HCT116 (cell line): ENCODE measurements around the gene CMTM8. TPM values are rescaled to one million over a fixed set of nuclear protein-coding genes. Genes with fewer than 3 reads are reported as not detected.

ENCODE experiments used
- ATAC-seq: fragments of 200-7000 bp; cut with Tn5 transposase; 2 replicates; pipeline ENCODE4 v1.9.1; 2020; ENCODE audit warnings: mild to moderate bottlenecking, moderate library complexity
- BruUV-seq: library from RNA; stranded (reverse); fragments of 400-500 nt; replicated peaks from 2 replicates; lab custom pipeline; 2021; lab: Mats Ljungman, UMichigan
- CTCF ChIA-PET: fragments of 300-600 bp; sonication (Branson Sonifier 250); formaldehyde crosslinking; loops from one replicate; lab custom pipeline; 2021; ENCODE audit warnings: antibody characterized with exemption; lab: Charles Lee
- POLR2A ChIA-PET: fragments of 300-600, 350-600 bp; sonication (Branson Sonifier 250); formaldehyde crosslinking; loops from one replicate; lab custom pipeline; 2021; ENCODE audit warnings: antibody characterized with exemption; lab: Charles Lee
- RAD21 ChIA-PET, 2 experiments: fragments of 300-600 bp; sonication (Branson Sonifier 250); formaldehyde crosslinking; loops; one replicate each; lab custom pipeline; 2023; ENCODE audit warnings: low total read pairs in 2 of 2; ENCODE audit not compliant: uncharacterized antibody in 2 of 2, unreplicated experiment in 2 of 2, low non-redundant PET in 1 of 2; lab: Charles Lee
- DNase-seq: peaks from one replicate; pipeline ENCODE4 v3.0.0-alpha.2; 2010; ENCODE audit warnings: low read depth, low spot score
- H2AFZ ChIP-seq: fragments of 200-600 bp; shearing (Covaris generic), sonication (generic); 2 replicates; pipeline ENCODE4 v1.6.1; 2017; ENCODE audit warnings: low read depth, mixed run types, mixed read lengths, antibody characterized with exemption, low read length; ENCODE audit not compliant: poor library complexity, severe bottlenecking
- H3K27ac ChIP-seq: 2 replicates; pipeline ENCODE4 v1.5.1; 2012; ENCODE audit warnings: low read depth, low read length
- H3K27me3 ChIP-seq: fragments of 200-600 bp; sonication (generic); 2 replicates; pipeline ENCODE4 v1.6.1; 2016; ENCODE audit warnings: mixed run types, low read length, mixed read lengths; ENCODE audit not compliant: insufficient read depth
- H3K36me3 ChIP-seq, 2 experiments: fragments of 200-500 bp in 1 of 2; fragments of 200-600 bp in 1 of 2; sonication (Bioruptor generic) in 1 of 2; sonication (generic) in 1 of 2; 2 replicates each; pipeline versions ENCODE4 v1.5.1 to v1.6.1; 2014 to 2016; ENCODE audit warnings: low read length in 2 of 2, inconsistent platforms in 1 of 2, mixed read lengths in 1 of 2, mixed run types in 1 of 2; ENCODE audit not compliant: insufficient read depth in 2 of 2, control insufficient read depth in 1 of 2
- H3K4me1 ChIP-seq, 2 experiments: fragments of 200-600 bp in 1 of 2; sonication (generic) in 1 of 2; 2 replicates each; pipeline versions ENCODE4 v1.5.1 to v1.6.1; 2012 to 2017; ENCODE audit warnings: low read length in 2 of 2, inconsistent platforms in 1 of 2, mild to moderate bottlenecking in 1 of 2, mixed read lengths in 1 of 2, mixed run types in 1 of 2, moderate library complexity in 1 of 2; ENCODE audit not compliant: insufficient read depth in 2 of 2, control insufficient read depth in 1 of 2
- H3K4me2 ChIP-seq: fragments of 200-600 bp; sonication (generic); 2 replicates; pipeline ENCODE4 v1.6.1; 2017; ENCODE audit warnings: mixed run types, low read length, mixed read lengths
- H3K4me3 ChIP-seq, 2 experiments: fragments of 200-600 bp in 1 of 2; sonication (generic) in 1 of 2; replicated peaks in 1 of 2; 2 replicates each; pipeline ENCODE4 v1.5.1; 2011 to 2016; ENCODE audit warnings: low read length in 2 of 2, control low read depth in 1 of 2, low read depth in 1 of 2, mild to moderate bottlenecking in 1 of 2, mixed read lengths in 1 of 2, mixed run types in 1 of 2
- H3K79me2 ChIP-seq: fragments of 200-600 bp; sonication (generic); 2 replicates; pipeline ENCODE4 v1.6.1; 2017; ENCODE audit warnings: mild to moderate bottlenecking, mixed run types, low read length, moderate library complexity, mixed read lengths; ENCODE audit not compliant: insufficient read depth
- H3K9ac ChIP-seq: fragments of 200-600 bp; sonication (generic); 2 replicates; pipeline ENCODE4 v1.6.1; 2016; ENCODE audit warnings: low read length, mixed read lengths
- H3K9me2 ChIP-seq: fragments of 200-600 bp; sonication (generic), shearing (Covaris generic); 2 replicates; pipeline ENCODE4 v1.6.1; 2017; ENCODE audit warnings: mixed run types, mild to moderate bottlenecking, moderate library complexity; ENCODE audit not compliant: insufficient read depth
- H3K9me3 ChIP-seq, 2 experiments: fragments of 200-500 bp in 1 of 2; fragments of 200-600 bp in 1 of 2; sonication (Bioruptor generic) in 1 of 2; sonication (generic) in 1 of 2; 2 replicates each; pipeline ENCODE4 v1.6.1; 2014 to 2017; ENCODE audit warnings: low read length in 2 of 2, mixed read lengths in 2 of 2, inconsistent platforms in 1 of 2, low read depth in 1 of 2, mild to moderate bottlenecking in 1 of 2, mixed run types in 1 of 2, moderate library complexity in 1 of 2; ENCODE audit not compliant: control insufficient read depth in 1 of 2, insufficient read depth in 1 of 2
- H4K20me1 ChIP-seq: fragments of 200-600 bp; sonication (generic), shearing (Covaris generic); 2 replicates; pipeline ENCODE4 v1.6.1; 2017; ENCODE audit warnings: mixed run types, mild to moderate bottlenecking, moderate library complexity; ENCODE audit not compliant: insufficient read depth
- CEBPB ChIP-seq: IDR thresholded peaks from 2 replicates; pipeline ENCODE4 v1.6.1; 2012; ENCODE audit warnings: low read depth
- EGR1 ChIP-seq: IDR thresholded peaks from 2 replicates; pipeline ENCODE4 v1.6.1; 2012; ENCODE audit warnings: low read depth
- FOSL1 ChIP-seq: IDR thresholded peaks from 2 replicates; pipeline ENCODE4 v1.6.1; 2012; ENCODE audit warnings: low read depth
- POLR2AphosphoS5 ChIP-seq: IDR thresholded peaks from 2 replicates; pipeline ENCODE4 v1.6.1; 2011; ENCODE audit warnings: mild to moderate bottlenecking, low read depth, low read length, moderate library complexity
- REST ChIP-seq: IDR thresholded peaks from 2 replicates; pipeline ENCODE4 v1.6.1; 2012; ENCODE audit warnings: low read depth
- YY1 ChIP-seq: IDR thresholded peaks from 2 replicates; pipeline ENCODE4 v1.6.1; 2011; ENCODE audit warnings: low read length, low read depth, moderate library complexity, mild to moderate bottlenecking; ENCODE audit not compliant: insufficient replicate concordance; ENCODE audit errors: extremely low read depth
- ZBTB33 ChIP-seq: IDR thresholded peaks from 2 replicates; pipeline ENCODE4 v1.6.1; 2011; ENCODE audit warnings: mild to moderate bottlenecking, low read length, moderate library complexity; ENCODE audit not compliant: insufficient replicate concordance; ENCODE audit errors: extremely low read depth
- ZFX ChIP-seq: fragments of 450-650 bp; IDR thresholded peaks from 2 replicates; pipeline ENCODE4 v1.6.1; 2017
- intact Hi-C: fragments of 100-400 bp; cut with micrococcal nuclease; formaldehyde crosslinking; loops from 2 replicates; pipeline ENCODE4 v1.10.0; 2022
- total RNA-seq: library from RNA; stranded (reverse); gene quantifications from one replicate; pipeline ENCODE4 v1.2.1, GENCODE V29; 2021; ENCODE audit not compliant: unreplicated experiment

The CMTM8 gene
- total RNA-seq, 1 experiment from 2014 or later: 19.4 TPM

- Histone ChIP-seq H3K79me2 (peaks cover 39% of the 10 kb centered on the region), H3K9ac (no peak overlapping the region), H3K9me3 (no peaks in the 10 kb centered on the region), H3K36me3 (no peaks in the 10 kb centered on the region), H4K20me1 (no peaks in the 10 kb centered on the region), H3K27ac (no peak overlapping the region), H3K4me2 (no peak overlapping the region), H3K4me1 (peaks cover 0 to 3% of the 10 kb centered on the region in 2 experiments; a peak in 1 of 4 replicates), H3K9me2 (no peaks in the 10 kb centered on the region), H3K4me3 (no peak overlapping the region), H3K27me3 (no peaks in the 10 kb centered on the region), H2AFZ (no peak overlapping the region)
- ATAC-seq (no peak), DNase-seq (no peak)
- ChIA-PET POLR2A (no interaction called here), CTCF (no interaction called here), RAD21 (no interaction called here)
- intact Hi-C loops: no loop called here
- TF ChIP-seq ZBTB33 (no peak), CEBPB (no peak), REST (no peak), FOSL1 (no peak), ZFX (no peak), YY1 (no peak), EGR1 (no peak), POLR2AphosphoS5 (no peak)
- no TSS peak for BruUV-seq
Observed at GRCh38 chr3:32303977-32304881, 65.7 kb downstream of the CMTM8 start.
